Measurements from ENCODE around the gene PISD. TPM values are rescaled to one million over a fixed set of nuclear protein-coding genes. Genes with fewer than 3 reads are reported as not detected.

Gene PISD
- polyA plus RNA-seq, 1 donor: 21.8 TPM

Other genes starting within 250 kb of the PISD start
- gene EIF4ENIF1, start 172.4 kb downstream of the PISD start, polyA plus RNA-seq (ENCODE audit: insufficient read length): 31.3 TPM
- 9.7 TPM for gene SFI1, start 165.7 kb downstream of the PISD start, polyA plus RNA-seq (ENCODE audit: insufficient read length)
- 19.5 TPM for gene PRR14L, start 87.9 kb upstream of the PISD start, polyA plus RNA-seq (ENCODE audit: insufficient read length)
- gene DEPDC5, start 91.8 kb upstream of the PISD start, polyA plus RNA-seq (ENCODE audit: insufficient read length): 11.5 TPM